Keratinocyte (primary cell): Measurements from ENCODE around the gene FMN1.

Source experiments
- EZH2 ChIP-seq: IDR thresholded peaks from one replicate; pipeline ENCODE4 v1.6.1; 2012; ENCODE audit warnings: inconsistent platforms, mild to moderate bottlenecking, low read length, moderate library complexity
- TF ChIP-seq, protein P1 (sequence below), 3 experiments: IDR thresholded peaks in 1 of 3; conservative IDR thresholded peaks in 1 of 3; optimal IDR thresholded peaks in 1 of 3; 2 replicates in 2 of 3; 3 replicates in 1 of 3; pipeline versions ENCODE3 to v1.5.1; 2011; ENCODE audit warnings: low read length in 3 of 3, mild to moderate bottlenecking in 3 of 3, moderate library complexity in 2 of 3, control low read depth in 1 of 3, inconsistent platforms in 1 of 3; ENCODE audit not compliant: insufficient read depth in 2 of 3; ENCODE audit errors: extremely low read depth in 1 of 3

DNA sequence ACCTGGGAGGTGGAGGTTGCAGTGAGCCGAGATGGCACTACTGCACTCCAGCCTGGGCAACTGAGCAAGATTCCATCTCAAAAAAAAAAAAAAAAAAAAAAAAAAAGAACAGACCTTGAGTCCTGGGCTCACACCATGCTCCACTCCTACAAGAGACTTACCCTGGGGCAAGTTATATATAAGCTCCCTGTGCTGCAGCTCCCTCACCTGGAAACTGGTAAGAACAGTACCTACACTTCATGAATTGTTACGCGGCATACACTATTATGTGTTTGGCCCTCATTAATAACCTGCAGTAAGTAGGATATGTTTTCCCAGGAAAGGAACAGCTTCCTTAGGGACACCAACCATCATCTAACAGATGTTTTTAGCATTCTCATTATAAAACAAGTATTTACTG lies 119.6 kb downstream of the FMN1 start:
- TF ChIP-seq, protein P1, sequence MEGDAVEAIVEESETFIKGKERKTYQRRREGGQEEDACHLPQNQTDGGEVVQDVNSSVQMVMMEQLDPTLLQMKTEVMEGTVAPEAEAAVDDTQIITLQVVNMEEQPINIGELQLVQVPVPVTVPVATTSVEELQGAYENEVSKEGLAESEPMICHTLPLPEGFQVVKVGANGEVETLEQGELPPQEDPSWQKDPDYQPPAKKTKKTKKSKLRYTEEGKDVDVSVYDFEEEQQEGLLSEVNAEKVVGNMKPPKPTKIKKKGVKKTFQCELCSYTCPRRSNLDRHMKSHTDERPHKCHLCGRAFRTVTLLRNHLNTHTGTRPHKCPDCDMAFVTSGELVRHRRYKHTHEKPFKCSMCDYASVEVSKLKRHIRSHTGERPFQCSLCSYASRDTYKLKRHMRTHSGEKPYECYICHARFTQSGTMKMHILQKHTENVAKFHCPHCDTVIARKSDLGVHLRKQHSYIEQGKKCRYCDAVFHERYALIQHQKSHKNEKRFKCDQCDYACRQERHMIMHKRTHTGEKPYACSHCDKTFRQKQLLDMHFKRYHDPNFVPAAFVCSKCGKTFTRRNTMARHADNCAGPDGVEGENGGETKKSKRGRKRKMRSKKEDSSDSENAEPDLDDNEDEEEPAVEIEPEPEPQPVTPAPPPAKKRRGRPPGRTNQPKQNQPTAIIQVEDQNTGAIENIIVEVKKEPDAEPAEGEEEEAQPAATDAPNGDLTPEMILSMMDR (optimal IDR thresholded peaks at IDR 0.05 in 1 of 3, IDR thresholded peaks at IDR 0.05 in 1 of 3, conservative IDR thresholded peaks at IDR 0.05 in 1 of 3; ENCODE audit: extremely low read depth in 1 of 3, insufficient read depth in 2 of 3, low read length in 3 of 3) = peak in 2 of 3 experiments; percentile 34 to 53
- TF ChIP-seq EZH2 = no peak
